GM06990 (cell line): ENCODE results near the gene FRAS1.

Experiments used
- DNase-seq: peaks from one replicate; pipeline ENCODE4 v3.0.0-alpha.2; 2011; ENCODE audit not compliant: insufficient read length; ENCODE audit errors: extremely low read depth
- H3K27me3 ChIP-seq: replicated peaks from 2 replicates; pipeline ENCODE4 v1.6.0; 2011; ENCODE audit warnings: low read length; ENCODE audit not compliant: control insufficient read depth, insufficient read depth
- H3K36me3 ChIP-seq: 2 replicates; pipeline ENCODE4 v1.5.1; 2011; ENCODE audit warnings: low read length; ENCODE audit not compliant: control insufficient read depth, insufficient read depth
- H3K4me3 ChIP-seq: replicated peaks from 2 replicates; pipeline ENCODE4 v1.5.1; 2011; ENCODE audit warnings: low read depth, mild to moderate bottlenecking, control low read depth, low read length
- CTCF ChIP-seq: IDR thresholded peaks from 2 replicates; pipeline ENCODE4 v1.5.1; 2011; ENCODE audit warnings: low read length, control low read depth, mild to moderate bottlenecking, inconsistent platforms; ENCODE audit not compliant: insufficient read depth, poor library complexity, severe bottlenecking

The FRAS1 gene

GRCh38 chr4:78345237-78345636 is 288.1 kb downstream of the FRAS1 start:
- DNase-seq = no peak

GRCh38 chr4:78346222-78346621 is 289.1 kb downstream of the FRAS1 start:
- TF ChIP-seq CTCF = no peak
- no peak for DNase-seq
- no peaks in the 10 kb centered on the region for H3K27me3 ChIP-seq

More at GRCh38 chr4:78345237-78345636, 288.1 kb downstream of the FRAS1 start:
- Histone ChIP-seq H3K4me3 (no peak overlapping the region), H3K27me3 (no peaks in the 10 kb centered on the region), H3K36me3 (no peaks in the 10 kb centered on the region)
- TF ChIP-seq CTCF = no peak

GRCh38 chr4:78347527-78347926 is 290.4 kb downstream of the FRAS1 start:
- H3K27me3 ChIP-seq = no peaks in the 10 kb centered on the region
- no peak for TF ChIP-seq CTCF
- DNase-seq = no peak
- H3K4me3 ChIP-seq = no peak overlapping the region
- H3K36me3 ChIP-seq = no peaks in the 10 kb centered on the region

More at GRCh38 chr4:78346222-78346621, 289.1 kb downstream of the FRAS1 start:
- Histone ChIP-seq H3K4me3 (no peak overlapping the region), H3K36me3 (no peaks in the 10 kb centered on the region)

GRCh38 chr4:78353921-78354320 is 296.8 kb downstream of the FRAS1 start:
- Histone ChIP-seq H3K36me3 (no peaks in the 10 kb centered on the region), H3K27me3 (no peaks in the 10 kb centered on the region; the same call in 1 of the 2 replicates), H3K4me3 (no peak overlapping the region)
- no peak for DNase-seq
- no peak for TF ChIP-seq CTCF

- no peak for TF ChIP-seq CTCF
- Histone ChIP-seq H3K4me3 (no peak overlapping the region), H3K27me3 (no peaks in the 10 kb centered on the region; the same call in 1 of the 2 replicates), H3K36me3 (no peaks in the 10 kb centered on the region)
- DNase-seq = no peak
Observed at GRCh38 chr4:78354782-78355181, 297.7 kb downstream of the FRAS1 start.

GRCh38 chr4:78355306-78355705 is 298.2 kb downstream of the FRAS1 start:
- Histone ChIP-seq H3K4me3 (no peak overlapping the region), H3K27me3 (no peaks in the 10 kb centered on the region; the same call in 1 of the 2 replicates), H3K36me3 (no peaks in the 10 kb centered on the region)
- TF ChIP-seq CTCF = no peak
- DNase-seq = no peak
